ENCODE results near the gene TBXAS1.

DNA sequence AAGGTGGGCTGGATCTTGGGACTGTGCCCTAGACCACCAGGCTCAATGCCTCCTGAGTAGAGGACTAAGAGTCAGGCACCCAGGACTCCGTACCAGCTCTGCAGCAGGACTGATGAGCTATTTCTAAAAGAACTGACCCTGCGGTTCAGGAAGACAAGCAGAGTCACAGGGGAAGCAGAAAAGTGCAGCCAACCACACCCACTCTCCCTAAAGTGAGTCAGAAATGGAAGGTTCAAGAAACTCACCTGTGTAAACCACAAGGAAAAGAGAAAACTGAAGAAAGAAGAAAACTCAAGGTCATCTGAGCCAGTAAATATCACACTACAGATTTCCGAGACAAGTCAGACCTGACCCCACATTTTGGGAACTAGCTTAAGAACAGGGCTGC lies 231.2 kb downstream of the TBXAS1 start:
- TF ChIP-seq EZH2 (IDR thresholded peaks at IDR 0.05), result no peak
- TF ChIP-seq POLR2AphosphoS5 (IDR thresholded peaks at IDR 0.05; ENCODE audit: borderline replicate concordance, low read depth, low read length), result no peak
- no peak for TF ChIP-seq FOXP2 (optimal IDR thresholded peaks at IDR 0.05; ENCODE audit: control extremely low read depth, extremely low read length, insufficient read depth)

Data from SK-N-MC (cell line).